ENCODE results near the gene FLNB. TPM values are rescaled to one million over a fixed set of nuclear protein-coding genes. Genes with fewer than 3 reads are reported as not detected.

The FLNB gene
- total RNA-seq, 1 donor from 2014 or later: 103 TPM

DNA sequence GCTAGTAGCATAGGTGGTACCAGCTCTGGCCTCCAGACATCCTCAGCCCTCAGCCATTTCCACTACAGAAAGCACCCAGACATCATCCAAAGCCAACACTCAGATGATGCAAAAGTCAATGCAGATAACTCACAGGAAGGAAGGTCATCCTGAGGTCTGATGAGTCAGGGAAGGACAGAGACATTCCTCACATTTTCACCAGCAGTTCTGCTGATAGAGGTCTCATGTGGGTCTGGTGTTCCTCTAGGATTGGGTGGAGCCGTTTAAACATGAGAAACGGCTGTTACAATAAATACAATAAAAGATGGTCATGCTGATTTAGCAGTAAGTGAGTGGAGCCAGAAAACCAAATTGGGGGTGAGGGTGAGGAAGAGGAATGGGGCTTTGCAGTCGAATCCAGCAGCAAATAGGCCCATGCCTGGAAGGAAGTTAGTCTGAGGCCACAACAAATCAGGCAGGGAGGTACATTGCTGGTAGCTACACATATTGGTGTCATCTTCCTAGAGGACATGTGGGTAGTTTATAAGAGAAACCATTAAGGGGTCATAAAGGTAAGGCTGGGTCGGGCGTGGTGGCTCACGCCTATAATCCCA, 33.3 kb upstream of the FLNB start:
- DNase-seq (ENCODE audit: low spot score, unreplicated experiment): no peak
- Mint-ChIP-seq H3K27me3 (peaks cover 3% of the 10 kb centered on the region), H3K36me3 (ENCODE audit: insufficient read depth) (no peaks in the 10 kb centered on the region), H3K4me1 (ENCODE audit: low read depth) (peaks cover 8% of the 10 kb centered on the region), H3K27ac (no peak overlapping the region), H3K9me3 (ENCODE audit: low read depth) (no peaks in the 10 kb centered on the region), H3K4me3 (ENCODE audit: low read depth) (no peak overlapping the region)
- TF ChIP-seq, protein P1, sequence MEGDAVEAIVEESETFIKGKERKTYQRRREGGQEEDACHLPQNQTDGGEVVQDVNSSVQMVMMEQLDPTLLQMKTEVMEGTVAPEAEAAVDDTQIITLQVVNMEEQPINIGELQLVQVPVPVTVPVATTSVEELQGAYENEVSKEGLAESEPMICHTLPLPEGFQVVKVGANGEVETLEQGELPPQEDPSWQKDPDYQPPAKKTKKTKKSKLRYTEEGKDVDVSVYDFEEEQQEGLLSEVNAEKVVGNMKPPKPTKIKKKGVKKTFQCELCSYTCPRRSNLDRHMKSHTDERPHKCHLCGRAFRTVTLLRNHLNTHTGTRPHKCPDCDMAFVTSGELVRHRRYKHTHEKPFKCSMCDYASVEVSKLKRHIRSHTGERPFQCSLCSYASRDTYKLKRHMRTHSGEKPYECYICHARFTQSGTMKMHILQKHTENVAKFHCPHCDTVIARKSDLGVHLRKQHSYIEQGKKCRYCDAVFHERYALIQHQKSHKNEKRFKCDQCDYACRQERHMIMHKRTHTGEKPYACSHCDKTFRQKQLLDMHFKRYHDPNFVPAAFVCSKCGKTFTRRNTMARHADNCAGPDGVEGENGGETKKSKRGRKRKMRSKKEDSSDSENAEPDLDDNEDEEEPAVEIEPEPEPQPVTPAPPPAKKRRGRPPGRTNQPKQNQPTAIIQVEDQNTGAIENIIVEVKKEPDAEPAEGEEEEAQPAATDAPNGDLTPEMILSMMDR (IDR thresholded peaks at IDR 0.05; ENCODE audit: unreplicated experiment): no peak

DNA sequence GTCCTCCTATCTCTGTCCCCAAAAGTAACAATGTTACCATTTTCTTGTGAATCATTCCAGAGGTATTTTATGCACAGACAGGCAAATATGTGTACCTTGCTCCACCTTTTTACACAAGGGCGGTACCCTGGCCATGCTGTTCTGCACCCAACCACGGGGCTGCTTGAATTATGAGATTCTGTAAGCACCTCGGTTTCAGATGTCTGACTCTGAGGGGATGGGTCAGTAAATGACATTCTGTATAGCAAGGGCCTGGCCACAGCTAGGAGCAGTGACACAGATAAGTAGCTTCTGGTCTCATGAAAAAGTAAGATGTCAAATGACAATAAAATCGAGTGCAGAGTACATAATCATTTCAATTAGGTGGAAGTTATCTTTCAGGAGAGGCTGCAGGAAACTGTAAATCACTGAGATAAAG, 30.4 kb upstream of the FLNB start:
- DNase-seq (ENCODE audit: low spot score, unreplicated experiment): no peak
- Mint-ChIP-seq H3K4me1 (ENCODE audit: low read depth) (peaks cover 4% of the 10 kb centered on the region), H3K4me3 (ENCODE audit: low read depth) (no peak overlapping the region), H3K9me3 (ENCODE audit: low read depth) (no peaks in the 10 kb centered on the region), H3K27me3 (no peaks in the 10 kb centered on the region), H3K36me3 (ENCODE audit: insufficient read depth) (no peaks in the 10 kb centered on the region), H3K27ac (no peak overlapping the region)
- TF ChIP-seq, protein P1 (IDR thresholded peaks at IDR 0.05; ENCODE audit: unreplicated experiment): no peak

DNA sequence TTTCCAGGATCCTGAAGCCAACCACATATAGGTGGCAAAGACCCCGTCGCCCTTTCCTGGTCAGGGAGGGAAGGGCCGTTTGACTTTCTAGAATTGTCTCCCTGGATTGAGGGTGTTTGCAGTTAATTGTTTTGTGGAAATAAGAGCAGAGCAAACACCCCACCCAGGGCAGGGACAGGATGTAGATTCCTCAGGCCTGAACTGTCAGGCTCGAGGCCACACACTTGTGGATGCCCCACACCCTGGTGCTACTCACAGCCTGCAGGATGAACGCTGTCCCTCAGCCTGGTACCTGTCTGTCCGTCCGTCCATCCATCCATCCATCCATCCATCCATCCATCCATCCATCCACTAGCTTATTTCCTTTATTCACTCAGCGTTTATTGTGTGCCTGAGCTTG, 29.9 kb upstream of the FLNB start:
- no peaks in the 10 kb centered on the region for H3K9me3 Mint-ChIP-seq (ENCODE audit: low read depth)
- no peaks in the 10 kb centered on the region for H3K36me3 Mint-ChIP-seq (ENCODE audit: insufficient read depth)
- DNase-seq (ENCODE audit: low spot score, unreplicated experiment): no peak
- H3K27ac Mint-ChIP-seq: no peak overlapping the region
- no peak overlapping the region for H3K4me3 Mint-ChIP-seq (ENCODE audit: low read depth)
- peaks cover 4% of the 10 kb centered on the region for H3K4me1 Mint-ChIP-seq (ENCODE audit: low read depth)
- no peaks in the 10 kb centered on the region for H3K27me3 Mint-ChIP-seq
- TF ChIP-seq, protein P1 (IDR thresholded peaks at IDR 0.05; ENCODE audit: unreplicated experiment): no peak

DNA sequence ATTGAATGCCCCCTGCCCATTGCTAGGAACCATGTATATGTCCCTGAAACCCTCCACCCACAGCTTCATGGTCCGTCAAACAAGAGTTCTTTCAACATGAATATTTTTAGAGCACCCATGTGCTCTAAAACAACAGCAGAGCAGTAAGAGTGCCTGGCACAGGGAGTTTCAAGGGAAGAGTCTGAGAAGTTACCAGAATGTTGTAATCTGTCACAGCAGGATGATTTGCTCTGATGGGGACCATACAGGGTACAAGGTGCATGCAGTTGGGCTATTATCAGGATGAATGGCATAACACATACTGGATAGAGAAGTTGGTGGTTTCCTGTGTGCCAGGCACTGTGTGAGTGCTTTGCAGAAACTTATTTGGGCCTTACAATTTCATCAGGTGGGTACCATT, 27.8 kb upstream of the FLNB start:
- H3K4me3 Mint-ChIP-seq (ENCODE audit: low read depth): no peak overlapping the region
- H3K9me3 Mint-ChIP-seq (ENCODE audit: low read depth): no peaks in the 10 kb centered on the region
- no peaks in the 10 kb centered on the region for H3K36me3 Mint-ChIP-seq (ENCODE audit: insufficient read depth)
- peaks cover 4% of the 10 kb centered on the region for H3K4me1 Mint-ChIP-seq (ENCODE audit: low read depth)
- no peak for DNase-seq (ENCODE audit: low spot score, unreplicated experiment)
- TF ChIP-seq, protein P1 (IDR thresholded peaks at IDR 0.05; ENCODE audit: unreplicated experiment): no peak
- H3K27ac Mint-ChIP-seq: no peak overlapping the region
- no peaks in the 10 kb centered on the region for H3K27me3 Mint-ChIP-seq

DNA sequence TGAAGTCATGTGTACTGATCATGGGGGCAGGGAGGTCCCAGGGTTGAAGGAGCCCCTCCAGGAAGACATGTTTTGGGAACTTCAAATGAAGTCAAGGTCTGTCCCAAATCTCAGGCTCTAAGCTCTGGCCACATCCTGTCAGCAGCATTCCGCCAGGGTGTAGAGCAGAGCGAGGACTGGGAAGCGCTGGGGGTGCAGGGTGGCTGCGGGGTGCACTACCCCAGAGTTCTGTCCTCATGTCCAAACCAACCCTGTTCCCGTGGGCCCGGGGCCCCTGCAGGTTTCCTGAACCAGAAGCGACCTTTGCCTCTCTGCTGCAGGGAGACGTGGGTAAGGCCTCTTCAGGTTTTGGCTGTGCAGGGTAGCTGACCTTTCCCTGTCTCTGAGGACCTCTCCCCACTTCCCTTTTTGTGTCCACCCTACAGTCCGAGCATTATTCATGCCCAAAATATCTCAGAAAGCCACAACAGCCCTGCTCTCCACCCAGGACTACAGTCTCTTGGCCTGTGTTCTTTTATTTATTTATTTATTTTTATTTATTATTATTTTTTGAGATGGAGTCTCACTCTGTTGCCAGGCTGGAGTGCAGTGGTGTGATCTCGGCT, 26.6 kb upstream of the FLNB start:
- Mint-ChIP-seq H3K36me3 (ENCODE audit: insufficient read depth) (no peaks in the 10 kb centered on the region), H3K27ac (no peak overlapping the region), H3K4me3 (ENCODE audit: low read depth) (no peak overlapping the region), H3K9me3 (ENCODE audit: low read depth) (no peaks in the 10 kb centered on the region), H3K4me1 (ENCODE audit: low read depth) (peaks cover 4% of the 10 kb centered on the region), H3K27me3 (no peaks in the 10 kb centered on the region)
- TF ChIP-seq, protein P1 (IDR thresholded peaks at IDR 0.05; ENCODE audit: unreplicated experiment): no peak
- DNase-seq (ENCODE audit: low spot score, unreplicated experiment): no peak

Measured in progenitor cell of endocrine pancreas (in vitro differentiated cells).